IPS-11a (cell line): ENCODE results near the gene ARF6.
"Not testable (repeated sequence)": the region's sequence is repeated elsewhere in the genome, so short reads cannot be mapped to it uniquely, and the experiment has no call there.

Experiments
- H3K4me3 ChIP-seq: one replicate; pipeline ENCODE4 v1.5.1; 2013; ENCODE audit warnings: low read depth, low read length, control low read depth

ARF6 gene

DNA sequence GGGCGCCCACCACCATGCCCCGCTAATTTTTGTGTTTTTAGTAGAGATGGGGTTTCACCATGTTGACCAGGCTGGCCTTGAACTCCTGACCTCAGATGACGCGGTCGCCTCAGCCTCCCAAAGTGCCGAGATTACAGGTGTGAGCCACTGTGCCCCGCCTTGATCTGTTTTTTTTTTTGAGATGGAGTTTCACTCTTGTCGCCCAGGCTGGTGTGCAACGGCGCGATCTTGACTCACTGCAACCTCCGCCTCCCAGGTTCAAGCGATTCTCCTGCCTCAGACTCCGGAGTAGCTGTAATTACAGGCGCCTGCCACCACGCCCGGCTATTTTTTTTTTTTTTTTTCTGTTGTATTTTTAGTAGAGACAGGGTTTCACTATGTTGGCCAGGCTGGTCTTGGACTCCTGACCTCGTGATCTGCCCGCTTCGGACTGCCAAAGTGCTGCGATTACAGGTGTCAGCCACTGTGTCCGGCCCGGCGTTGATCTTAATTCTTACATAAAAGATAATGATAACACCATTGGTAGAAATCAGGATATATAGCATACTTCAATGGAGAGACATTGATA is 9.9 kb downstream of the ARF6 start:
- not testable (repeated sequence) for H3K4me3 ChIP-seq

DNA sequence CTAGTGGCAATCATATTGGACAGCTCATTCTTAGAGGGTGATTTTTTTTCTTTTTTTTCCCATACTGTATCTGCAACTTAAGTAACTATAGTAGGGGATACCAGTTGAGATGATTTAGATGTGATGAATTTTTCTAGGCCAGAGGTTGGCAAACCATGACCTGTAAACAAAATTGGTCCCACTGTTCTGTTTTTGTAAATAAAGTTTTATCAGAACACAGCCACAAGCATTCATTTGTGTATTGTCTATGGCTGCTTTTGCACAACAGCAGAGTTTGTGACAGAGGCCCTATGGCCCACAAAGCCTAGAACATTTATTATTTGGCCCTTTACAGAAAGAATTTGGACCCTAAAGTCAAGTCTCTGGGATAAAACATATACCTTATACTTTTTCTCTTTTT is 11.4 kb downstream of the ARF6 start:
- H3K4me3 ChIP-seq = no peak overlapping the region

DNA sequence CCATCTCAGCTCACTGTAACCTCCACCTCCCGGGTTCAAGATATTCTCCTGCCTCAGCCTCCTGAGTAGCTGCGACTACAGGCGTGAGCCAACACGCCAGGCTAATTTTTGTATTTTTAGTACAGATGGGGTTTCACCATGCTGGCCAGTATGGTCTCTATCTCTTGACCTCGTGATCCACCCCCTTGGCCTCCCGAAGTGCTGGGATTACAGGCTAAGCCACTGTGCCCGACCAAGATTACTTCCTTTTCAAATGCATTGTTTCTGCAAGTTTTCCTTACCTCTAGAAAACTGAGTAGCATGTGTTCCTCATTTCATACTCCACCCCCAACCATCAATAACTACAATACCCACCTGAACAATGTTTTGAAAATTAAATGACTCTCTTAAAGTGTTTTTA is 13.1 kb downstream of the ARF6 start:
- no peak overlapping the region for H3K4me3 ChIP-seq

DNA sequence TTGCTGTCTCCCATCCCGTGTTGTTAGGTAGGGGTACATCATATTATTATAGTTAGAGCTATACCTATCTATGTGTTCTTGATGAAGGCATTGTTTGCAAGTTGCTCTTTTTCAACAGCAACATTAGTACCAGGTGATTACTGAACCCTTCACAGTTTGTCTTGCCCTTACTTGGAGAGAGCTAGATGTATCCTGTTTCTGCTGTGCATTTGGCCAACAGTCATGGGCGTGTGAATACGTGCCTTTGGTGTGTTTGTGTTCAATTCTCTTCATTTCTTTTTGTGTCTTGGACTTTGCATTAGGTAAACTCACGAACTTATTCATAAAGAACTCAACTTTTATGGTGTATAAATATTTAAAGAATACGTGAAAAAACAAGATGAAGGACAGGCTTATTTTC is 14.3 kb downstream of the ARF6 start:
- no peak overlapping the region for H3K4me3 ChIP-seq

DNA sequence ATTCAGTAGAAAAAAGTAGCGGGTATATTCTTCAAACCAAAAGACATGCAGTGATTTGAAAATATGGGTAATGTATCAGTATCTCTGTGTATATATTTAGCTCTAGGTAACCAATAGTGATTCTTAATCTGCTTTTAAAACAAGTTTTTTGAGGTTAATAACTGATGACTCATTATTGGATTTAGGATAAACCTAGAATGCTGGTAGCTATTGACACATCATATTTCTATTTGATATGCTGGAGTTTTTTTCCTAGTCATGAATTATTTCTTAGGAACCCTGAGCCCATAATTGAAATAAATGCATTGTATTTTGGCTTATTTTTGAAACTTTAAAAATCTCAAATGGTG is 15.5 kb downstream of the ARF6 start:
- H3K4me3 ChIP-seq = no peak overlapping the region

DNA sequence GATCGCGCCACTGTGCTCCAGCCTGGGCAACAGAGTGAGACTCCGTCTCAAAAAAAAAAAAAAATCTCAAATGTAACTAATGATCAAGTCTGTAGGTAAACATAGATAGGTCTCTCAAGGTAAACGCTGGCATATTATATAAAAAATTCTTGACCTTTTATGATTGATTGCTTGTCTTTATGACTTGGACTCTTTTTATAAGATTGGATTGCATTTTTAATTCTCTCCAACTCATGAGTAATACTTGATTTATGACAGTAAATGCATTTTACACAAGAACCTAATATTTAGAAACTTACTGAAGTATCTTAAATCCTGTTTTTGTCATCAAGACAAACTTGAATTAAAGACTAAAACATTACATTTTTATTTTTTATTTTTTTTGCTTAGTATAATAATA is 16.1 kb downstream of the ARF6 start:
- H3K4me3 ChIP-seq = no peak overlapping the region

DNA sequence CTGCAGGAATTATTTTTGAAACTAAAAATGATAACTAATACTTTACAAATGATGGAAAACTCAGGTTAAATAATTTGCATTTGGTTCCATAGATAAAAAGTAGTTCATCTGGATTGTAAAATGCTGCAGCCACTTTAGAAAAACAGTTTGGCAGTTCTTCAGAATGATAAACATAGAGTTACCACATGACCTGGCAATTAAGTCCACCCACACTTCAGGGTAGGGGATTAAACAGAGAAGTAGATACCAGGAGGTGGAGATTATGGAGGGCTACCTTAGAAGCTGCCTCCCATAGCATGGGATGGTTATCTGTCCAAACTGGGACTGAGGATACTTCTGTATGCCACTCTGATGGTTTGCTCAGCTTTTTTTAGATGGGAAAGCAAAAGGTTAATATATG is 22.2 kb downstream of the ARF6 start:
- no peak overlapping the region for H3K4me3 ChIP-seq

DNA sequence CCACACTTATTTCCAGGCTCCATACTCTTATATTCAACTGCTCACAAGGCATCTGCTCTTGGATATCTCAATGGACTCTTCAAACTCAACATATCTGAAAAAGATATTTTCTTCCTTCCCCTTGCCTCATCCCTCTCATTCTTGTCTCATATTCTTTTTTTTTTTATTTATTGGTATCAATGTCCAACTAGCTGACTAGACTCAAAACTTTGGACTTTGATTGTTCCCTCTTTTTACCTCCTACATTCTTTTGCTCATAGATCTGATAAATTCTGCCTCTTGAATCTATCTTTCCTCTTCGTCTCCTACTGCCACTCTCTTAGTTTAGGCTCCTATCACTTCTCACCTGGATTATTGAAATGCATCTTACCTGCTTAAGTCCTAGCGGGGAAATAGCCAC is 25.8 kb downstream of the ARF6 start:
- H3K4me3 ChIP-seq = no peak overlapping the region

DNA sequence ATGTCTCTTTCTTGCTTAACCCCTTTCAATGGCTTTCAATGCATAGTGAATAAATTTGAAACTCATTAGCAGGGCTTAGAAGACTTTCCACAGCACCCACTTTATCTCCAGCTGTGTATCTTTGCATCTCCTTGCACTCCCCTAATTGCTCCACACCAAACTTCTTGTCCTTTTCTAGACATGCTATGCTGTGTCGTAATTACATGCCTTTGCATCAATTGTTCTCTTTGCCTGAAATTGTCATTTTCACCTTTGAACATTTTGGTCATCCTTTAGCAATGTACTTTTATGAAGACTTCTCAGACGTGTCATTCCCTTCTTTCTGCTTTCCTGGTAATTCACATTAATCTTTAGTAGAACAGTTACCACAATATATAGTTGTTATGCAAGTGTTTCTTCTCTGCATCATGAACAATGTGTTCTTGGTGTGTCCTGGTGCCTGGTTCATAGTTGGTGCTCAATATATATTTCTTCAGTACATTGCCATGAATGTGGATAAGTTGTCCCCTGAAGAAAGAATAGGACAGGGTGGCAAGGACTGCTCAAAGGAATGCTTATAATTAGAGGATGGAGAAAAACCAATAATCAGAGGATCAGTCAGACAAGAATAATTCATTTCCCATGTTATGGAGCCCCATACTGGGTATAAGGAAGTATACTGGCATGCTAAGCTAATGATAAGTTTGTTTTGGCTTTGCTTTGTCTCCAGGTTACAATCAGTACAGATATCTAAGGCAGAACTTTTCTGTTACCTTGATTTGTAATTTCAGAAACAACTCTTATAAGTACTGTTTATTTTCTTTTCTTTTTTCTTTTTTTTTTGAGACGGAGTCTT is 27.2 kb downstream of the ARF6 start:
- no peak overlapping the region for H3K4me3 ChIP-seq

DNA sequence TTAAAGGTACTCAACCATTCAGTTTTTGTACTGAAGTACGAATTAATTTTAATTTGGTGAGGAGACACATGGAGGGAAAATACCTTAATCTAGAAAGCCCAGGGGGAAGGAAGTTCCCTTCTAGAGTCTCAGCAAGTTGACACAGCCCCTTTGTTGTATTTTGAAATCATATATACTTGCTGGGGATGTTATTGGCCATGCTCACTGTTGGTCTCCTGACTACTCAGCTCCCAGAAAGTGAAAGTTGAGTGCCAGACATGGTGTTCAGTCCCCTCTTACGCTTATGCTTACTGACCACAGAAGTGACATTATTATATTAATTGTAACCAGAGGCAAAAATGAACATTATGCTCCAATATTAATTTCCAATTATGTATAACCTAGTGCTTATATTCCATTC is 28.1 kb downstream of the ARF6 start:
- no peak overlapping the region for H3K4me3 ChIP-seq

DNA sequence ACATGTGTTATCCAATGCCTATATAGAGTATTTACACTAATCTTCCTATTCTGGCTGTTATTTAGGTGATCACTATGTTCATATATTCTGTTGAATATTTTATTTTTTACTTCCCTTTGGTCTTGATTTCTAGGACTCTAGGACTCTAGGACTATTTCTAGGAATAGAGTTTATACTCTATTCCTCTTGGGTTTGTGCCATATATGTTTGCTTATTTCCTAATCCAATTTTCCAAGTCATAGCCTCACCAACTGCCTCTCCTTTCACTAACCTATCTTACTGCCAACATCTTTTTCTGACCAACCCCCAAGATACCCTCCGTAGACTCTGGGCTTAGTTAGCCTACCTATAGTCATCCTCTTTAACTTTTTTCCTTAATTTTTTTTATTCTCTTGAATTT is 28.5 kb downstream of the ARF6 start:
- no peak overlapping the region for H3K4me3 ChIP-seq

DNA sequence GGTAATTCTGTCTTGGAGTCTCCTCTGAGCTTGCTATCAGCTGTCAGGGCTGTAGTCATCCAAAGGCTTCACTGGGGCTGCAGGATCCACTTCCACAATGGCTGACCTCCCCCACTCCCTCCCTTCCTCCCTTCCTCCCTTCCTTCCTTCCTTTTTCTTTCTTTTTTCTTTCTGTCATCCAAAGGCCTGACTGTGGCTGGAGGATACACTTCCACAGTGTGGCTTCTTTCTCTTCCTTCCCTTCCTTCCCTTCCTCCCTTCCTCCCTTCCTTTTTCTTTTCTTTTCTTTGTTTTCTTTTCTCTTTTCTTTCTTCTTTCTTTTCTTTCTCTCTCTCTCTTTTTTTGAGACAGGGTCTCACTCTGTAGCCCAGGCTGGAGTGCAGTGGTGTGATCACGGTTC is 30.6 kb downstream of the ARF6 start:
- no peak overlapping the region for H3K4me3 ChIP-seq

DNA sequence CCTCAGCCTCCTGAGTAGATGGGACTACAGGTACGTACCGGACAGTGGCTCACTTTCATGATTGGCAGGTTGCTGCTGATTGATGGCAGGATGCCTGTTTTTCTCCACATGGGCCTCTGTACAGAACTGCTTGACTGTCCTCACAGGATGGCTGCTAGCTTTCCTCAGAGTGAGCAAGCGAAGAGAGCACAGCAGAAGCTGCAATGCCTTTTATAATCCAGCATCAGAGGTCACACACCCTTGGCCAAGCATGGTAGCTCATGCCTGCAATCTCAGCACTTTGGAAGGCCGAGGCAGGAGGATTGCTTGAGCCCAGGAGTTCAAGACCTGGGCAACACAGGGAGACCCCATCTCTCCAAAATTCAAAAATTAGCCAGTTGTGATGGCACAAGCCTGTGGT is 31.0 kb downstream of the ARF6 start:
- H3K4me3 ChIP-seq = no peak overlapping the region

DNA sequence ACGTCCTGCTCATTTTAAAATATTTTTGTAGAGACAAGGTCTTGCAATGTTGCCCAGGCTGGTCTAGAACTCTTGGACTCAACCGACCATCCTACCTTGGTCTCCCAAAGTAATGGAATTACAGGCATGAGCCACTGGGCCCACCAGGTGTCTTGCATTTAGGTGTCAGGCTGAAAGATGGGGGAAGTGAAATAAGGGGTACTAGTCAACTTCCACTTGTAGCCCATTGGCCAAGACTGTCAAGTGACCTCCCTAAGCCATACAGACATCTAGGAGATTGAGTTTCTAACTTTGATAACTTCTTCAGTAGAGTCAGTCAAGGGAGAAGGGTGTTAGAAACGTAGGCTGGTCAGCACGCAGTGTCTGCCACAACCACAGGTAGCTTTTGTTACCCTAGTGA is 32.0 kb downstream of the ARF6 start:
- no peak overlapping the region for H3K4me3 ChIP-seq

DNA sequence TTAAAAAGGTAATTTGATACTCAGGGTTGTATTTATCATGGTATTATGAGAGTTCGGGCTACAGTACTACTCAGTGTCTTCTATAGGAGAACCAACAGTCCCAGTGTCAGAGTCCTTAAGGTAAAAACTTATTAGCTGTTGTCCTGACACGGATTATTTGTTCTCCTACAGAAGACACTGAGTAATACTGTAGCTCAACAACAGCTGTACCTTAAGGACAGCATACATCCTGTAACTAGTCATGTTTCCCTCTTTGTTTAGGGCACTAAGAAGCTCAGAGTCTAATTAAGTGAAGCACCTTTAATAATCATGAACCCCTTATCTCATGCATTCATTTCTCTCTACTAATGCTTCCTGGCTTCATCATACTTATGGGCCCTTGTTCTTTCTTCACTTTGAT is 33.9 kb downstream of the ARF6 start:
- H3K4me3 ChIP-seq = no peak overlapping the region

DNA sequence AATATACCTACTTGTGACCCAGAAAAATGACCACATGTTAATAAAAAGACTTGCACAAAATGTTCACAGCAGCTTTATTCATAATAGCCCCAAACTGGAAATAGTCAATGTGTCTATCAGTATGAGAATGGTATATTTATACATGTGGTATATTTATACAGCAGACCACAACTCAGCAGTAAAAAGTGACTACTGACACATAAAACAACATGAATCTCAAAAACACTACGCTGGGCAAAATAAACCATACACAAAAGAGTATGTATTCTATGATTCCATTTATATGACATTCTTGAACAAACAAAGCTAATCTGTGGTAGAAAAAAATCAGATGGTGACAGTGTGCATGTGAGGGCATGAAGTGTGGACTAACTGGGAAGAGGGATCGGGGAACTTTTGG is 35.1 kb downstream of the ARF6 start:
- H3K4me3 ChIP-seq = no peak overlapping the region

DNA sequence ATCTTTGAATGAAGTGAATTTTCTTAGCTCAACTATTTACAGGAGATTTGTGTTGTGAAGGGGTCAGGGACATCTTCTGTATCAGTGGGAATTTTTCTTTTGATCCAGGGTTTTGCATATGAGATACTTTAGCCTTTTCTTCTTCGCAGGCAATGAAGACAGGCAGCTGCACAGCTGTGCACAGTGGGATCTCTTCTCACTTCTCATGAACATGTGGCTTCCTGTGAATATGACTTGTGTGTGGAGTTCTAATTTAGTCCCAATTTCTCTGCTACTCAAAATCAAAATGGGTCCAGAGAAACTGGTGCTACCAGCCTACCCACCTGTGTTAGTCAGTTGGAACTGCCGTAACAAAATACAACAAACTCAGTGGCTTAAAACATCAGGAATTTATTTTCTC is 37.8 kb downstream of the ARF6 start:
- H3K4me3 ChIP-seq = no peak overlapping the region

DNA sequence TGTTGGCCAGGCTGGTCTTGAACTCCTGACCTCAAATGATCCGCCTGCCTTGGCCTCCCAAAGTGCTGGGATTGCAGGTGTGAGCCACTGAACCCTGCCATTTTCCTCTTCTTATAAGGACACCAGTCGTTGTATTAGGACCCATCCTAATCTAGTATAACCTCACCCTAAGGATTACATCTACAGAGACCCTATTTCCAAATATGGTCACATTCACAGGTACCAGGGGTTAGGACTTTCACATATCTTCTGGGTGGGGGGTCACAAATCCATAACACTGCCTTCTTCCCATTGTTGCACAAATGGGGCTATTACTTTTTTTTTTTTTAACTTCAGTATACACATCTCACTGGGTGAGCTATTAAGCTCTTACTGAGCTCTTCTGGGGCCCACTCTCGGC is 38.6 kb downstream of the ARF6 start:
- no peak overlapping the region for H3K4me3 ChIP-seq

DNA sequence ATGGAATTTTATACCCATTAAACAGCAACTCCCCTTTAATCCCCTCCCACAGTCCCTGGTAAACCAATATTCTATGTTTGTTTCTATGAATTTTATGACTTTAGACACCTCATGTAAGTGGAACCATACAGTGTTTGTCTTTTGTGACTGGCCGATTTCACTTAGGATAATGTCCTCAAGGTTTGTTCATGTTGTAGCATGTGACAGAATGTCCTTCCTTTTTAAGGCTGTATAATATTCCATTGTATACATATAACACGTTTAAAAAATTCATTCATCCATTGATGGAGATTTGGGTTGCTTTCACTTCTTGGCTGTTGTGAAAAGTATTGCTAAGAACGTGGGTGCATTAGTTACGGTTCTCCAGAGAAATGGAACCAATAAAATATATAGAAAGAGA is 40.2 kb downstream of the ARF6 start:
- no peak overlapping the region for H3K4me3 ChIP-seq

DNA sequence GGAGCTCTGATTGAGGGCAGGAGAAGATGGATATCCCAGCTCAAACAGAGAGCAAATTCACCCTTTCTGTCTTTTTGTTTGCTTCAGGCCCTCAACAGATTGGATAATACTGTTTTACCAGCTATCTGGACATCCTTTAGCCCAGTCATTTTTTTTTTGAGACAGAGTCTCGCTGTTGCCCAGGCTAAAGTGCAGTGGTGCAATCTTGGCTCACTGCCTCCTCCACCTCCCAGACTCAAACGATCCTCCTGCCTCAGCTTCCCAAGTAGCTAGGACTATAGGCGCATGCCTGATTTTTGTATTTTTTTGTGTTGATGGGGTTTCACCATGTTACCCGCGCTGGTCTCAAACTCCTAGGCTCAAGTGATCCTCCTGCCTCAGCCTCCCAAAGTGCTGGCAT is 40.8 kb downstream of the ARF6 start:
- no peak overlapping the region for H3K4me3 ChIP-seq

DNA sequence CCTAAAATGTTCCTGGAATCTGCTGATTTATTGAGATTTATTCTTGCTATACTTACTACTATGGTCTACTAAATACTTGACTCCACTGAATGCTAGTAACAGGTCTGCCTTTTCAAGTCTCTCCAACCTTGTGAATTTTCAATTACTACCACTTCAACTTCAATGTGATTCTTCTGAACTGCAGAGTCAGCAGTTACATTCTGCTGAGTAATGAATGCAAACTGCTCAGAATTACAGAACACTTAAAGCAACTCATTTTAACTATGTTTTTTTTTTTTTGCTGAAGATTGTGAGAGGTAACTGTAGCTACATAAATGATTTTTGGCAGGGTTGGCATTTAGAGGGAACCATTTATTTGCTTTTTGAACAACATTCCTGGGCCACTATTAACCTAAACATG is 41.8 kb downstream of the ARF6 start:
- no peak overlapping the region for H3K4me3 ChIP-seq

DNA sequence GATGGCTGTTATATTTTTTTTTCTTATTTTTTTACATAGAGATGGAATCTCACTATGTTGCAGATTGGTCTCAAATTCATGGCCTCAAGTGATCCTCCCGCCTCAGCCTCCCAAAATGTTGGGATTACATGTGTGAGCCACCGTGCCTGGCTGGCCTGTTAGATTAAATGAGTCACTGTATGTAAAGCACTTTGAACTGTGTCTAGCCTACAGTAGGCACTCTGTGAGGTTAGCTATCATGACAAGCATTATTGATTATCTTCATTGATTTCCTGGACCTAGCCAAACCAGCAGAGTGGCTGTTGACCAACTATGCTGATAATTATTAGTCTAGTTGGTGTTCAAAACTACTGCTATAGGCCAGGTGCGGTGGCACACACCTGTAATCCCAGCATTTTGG is 42.6 kb downstream of the ARF6 start:
- no peak overlapping the region for H3K4me3 ChIP-seq

DNA sequence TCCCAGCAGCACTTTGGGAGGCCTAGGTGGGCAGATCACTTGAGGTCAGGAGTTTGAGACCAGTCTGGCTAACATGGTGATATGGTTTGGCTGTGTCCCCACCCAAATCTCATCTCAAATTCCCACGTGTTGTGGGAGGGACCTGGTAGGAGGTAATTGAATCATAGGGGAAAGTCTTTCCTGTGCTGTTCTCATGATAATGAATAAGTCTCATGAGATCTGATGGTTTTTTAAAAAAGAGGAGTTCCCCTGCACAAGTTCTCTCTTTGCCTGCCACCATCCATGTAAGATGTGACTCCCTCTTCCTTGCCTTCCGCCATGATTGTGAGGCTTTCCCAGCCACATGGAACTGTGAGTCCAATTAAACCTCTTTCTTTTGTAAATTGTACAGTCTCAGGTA is 43.4 kb downstream of the ARF6 start:
- not testable (repeated sequence) for H3K4me3 ChIP-seq
